Dermis blood vessel endothelial cell (primary cell): Measurements from ENCODE around the gene TMCO2. TPM values are rescaled to one million over a fixed set of nuclear protein-coding genes. Genes with fewer than 3 reads are reported as not detected.
"Not testable (repeated sequence)": the region's sequence is repeated elsewhere in the genome, so short reads cannot be mapped to it uniquely, and the experiment has no call there.

ENCODE experiments used
- DNase-seq: peaks from one replicate; pipeline ENCODE4 v3.0.0; 2010
- total RNA-seq: library from RNA; depleted of rRNA; stranded (reverse); fragments of >200 nt; gene quantifications from 2 replicates; pipeline ENCODE4 v1.2.3, GENCODE V29; 2014

TMCO2 gene
- total RNA-seq = not detected in 2 replicates

GRCh38 chr1:40247655-40248054 lies at the start of gene TMCO2:
Gene TMCO2 (plus strand): TSS chr1:40247937. CDS start chr1:40247994, 57 bp downstream.
- no peak for DNase-seq

- no peak for DNase-seq
Measured at GRCh38 chr1:40199126-40199525, 48.6 kb upstream of the TMCO2 start.

- no peak for DNase-seq
Measured at GRCh38 chr1:40204856-40205255, 42.9 kb upstream of the TMCO2 start.

- DNase-seq = peak; percentile 3
Measured at GRCh38 chr1:40210511-40211204, 37.1 kb upstream of the TMCO2 start.

GRCh38 chr1:40218333-40218732 lies 29.4 kb upstream of the TMCO2 start:
- no peak for DNase-seq

GRCh38 chr1:40221471-40221905 lies 26.2 kb upstream of the TMCO2 start:
- DNase-seq = not testable (repeated sequence)

- DNase-seq = no peak
Measured at GRCh38 chr1:40221977-40222772, 25.6 kb upstream of the TMCO2 start.

GRCh38 chr1:40224040-40224439 lies 23.7 kb upstream of the TMCO2 start:
- no peak for DNase-seq

GRCh38 chr1:40226192-40226591 lies 21.5 kb upstream of the TMCO2 start:
- no peak for DNase-seq

- DNase-seq = no peak
Measured at GRCh38 chr1:40232444-40232843, 15.3 kb upstream of the TMCO2 start.

- no peak for DNase-seq
Measured at GRCh38 chr1:40239626-40240025, 8.1 kb upstream of the TMCO2 start.

GRCh38 chr1:40240390-40240789 lies 7.3 kb upstream of the TMCO2 start:
- no peak for DNase-seq

- DNase-seq = no peak
Measured at GRCh38 chr1:40241362-40241761, 6.4 kb upstream of the TMCO2 start.

GRCh38 chr1:40243351-40243750 lies 4.4 kb upstream of the TMCO2 start:
- peak; percentile 59 for DNase-seq

GRCh38 chr1:40244138-40244744 lies 3.5 kb upstream of the TMCO2 start:
- no peak for DNase-seq

GRCh38 chr1:40245686-40246085 lies 2.1 kb upstream of the TMCO2 start:
- no peak for DNase-seq

GRCh38 chr1:40248412-40248811 lies 675 bp downstream of the TMCO2 start:
- DNase-seq = peak; percentile 63

- no peak for DNase-seq
Measured at GRCh38 chr1:40251456-40251855, 3.7 kb downstream of the TMCO2 start.

- DNase-seq = no peak
Measured at GRCh38 chr1:40252601-40253000, 4.9 kb downstream of the TMCO2 start.

- no peak for DNase-seq
Measured at GRCh38 chr1:40255231-40255630, 7.5 kb downstream of the TMCO2 start.

- DNase-seq = peak; percentile 18
Measured at GRCh38 chr1:40256401-40257084, 8.8 kb downstream of the TMCO2 start.

- no peak for DNase-seq
Measured at GRCh38 chr1:40257313-40257687, 9.6 kb downstream of the TMCO2 start.
